ENCODE data around the gene THBS3. TPM values are rescaled to one million over a fixed set of nuclear protein-coding genes. Genes with fewer than 3 reads are reported as not detected.

The THBS3 gene
- total RNA-seq, 1 donor from 2014 or later, result 28.0 TPM

DNA sequence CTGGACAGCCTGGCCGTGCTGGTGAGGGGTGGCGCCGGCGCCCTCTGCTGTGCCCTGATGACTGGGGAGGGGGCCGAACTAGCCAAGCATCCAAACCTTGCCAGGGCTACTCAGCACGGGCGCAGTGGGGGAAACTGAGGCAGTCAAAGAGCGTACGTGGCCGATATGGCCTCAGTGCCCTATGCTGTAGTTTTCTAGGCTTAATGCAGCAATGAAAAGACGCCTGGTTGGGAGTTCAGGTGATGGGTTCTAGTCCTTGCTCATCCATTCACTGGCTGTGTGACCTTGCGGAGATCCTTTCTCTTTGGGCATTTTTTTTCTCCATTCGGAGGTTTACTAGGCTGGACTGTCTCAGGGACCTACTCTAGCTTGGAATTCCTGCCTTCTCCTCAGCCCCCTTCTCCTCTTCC is 1.6 kb upstream of the THBS3 start:
- Mint-ChIP-seq H3K4me3 (peak overlapping the region; percentile 92), H3K27me3 (no peaks in the 10 kb centered on the region), H3K36me3 (no peaks in the 10 kb centered on the region), H3K4me1 (ENCODE audit: unreplicated experiment) (peaks cover 17% of the 10 kb centered on the region), H3K27ac (peak overlapping the region; percentile 82), H3K9me3 (no peaks in the 10 kb centered on the region)
- TF ChIP-seq, protein P1, sequence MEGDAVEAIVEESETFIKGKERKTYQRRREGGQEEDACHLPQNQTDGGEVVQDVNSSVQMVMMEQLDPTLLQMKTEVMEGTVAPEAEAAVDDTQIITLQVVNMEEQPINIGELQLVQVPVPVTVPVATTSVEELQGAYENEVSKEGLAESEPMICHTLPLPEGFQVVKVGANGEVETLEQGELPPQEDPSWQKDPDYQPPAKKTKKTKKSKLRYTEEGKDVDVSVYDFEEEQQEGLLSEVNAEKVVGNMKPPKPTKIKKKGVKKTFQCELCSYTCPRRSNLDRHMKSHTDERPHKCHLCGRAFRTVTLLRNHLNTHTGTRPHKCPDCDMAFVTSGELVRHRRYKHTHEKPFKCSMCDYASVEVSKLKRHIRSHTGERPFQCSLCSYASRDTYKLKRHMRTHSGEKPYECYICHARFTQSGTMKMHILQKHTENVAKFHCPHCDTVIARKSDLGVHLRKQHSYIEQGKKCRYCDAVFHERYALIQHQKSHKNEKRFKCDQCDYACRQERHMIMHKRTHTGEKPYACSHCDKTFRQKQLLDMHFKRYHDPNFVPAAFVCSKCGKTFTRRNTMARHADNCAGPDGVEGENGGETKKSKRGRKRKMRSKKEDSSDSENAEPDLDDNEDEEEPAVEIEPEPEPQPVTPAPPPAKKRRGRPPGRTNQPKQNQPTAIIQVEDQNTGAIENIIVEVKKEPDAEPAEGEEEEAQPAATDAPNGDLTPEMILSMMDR (conservative IDR thresholded peaks at IDR 0.05), result no peak
- DNase-seq (ENCODE audit: extremely low spot score, unreplicated experiment), result no peak

DNA sequence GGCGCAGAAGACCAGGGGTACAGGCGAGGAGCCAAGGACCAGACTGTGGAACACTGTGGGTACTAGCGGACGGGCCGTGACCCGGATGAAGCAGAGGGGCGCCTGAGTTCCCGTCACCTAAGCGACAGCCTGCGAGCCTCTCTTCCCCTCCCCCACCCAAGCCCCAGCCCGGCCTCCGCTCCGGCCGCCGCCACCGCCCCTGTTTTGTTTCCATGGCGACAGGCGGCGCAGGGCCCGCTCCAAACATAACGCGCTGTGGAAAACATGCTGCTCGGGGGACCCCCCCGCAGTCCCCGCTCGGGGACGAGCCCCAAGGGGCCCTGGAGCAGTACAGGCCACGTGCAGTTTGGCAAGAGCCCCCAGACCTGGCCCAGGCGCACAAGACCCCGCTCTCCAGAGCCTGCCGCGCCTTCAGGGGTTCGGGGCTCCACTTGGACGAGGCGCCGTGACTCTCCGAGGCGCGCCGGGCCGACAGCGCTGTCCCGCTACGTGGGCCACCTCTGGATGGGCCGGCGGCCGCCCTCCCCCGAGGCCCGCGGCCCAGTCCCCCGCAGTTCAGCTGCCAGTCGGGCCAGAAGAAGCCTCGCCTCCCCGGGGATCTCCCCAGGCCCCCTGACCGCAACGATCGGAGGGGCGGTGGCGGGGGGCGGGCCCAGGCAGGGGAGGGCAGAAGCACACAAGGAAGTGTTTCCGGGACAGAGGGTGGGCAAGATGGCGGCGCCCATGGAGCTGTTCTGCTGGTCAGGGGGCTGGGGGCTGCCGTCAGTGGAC is 1.0 kb upstream of the THBS3 start, which contains the start of gene MTX1:
Gene MTX1, plus strand, starts transcription at position 155 of the 771 bp plus-strand sequence. Its CDS starts 110 bp downstream, at position 265.
- H3K4me1 Mint-ChIP-seq (ENCODE audit: unreplicated experiment), result peaks cover 17% of the 10 kb centered on the region
- peak within 1 kb of the TSS; percentile 93 for H3K27ac Mint-ChIP-seq
- H3K36me3 Mint-ChIP-seq, result no peaks in the 10 kb centered on the region
- peak; percentile 85 for DNase-seq (ENCODE audit: extremely low spot score, unreplicated experiment)
- no peaks in the 10 kb centered on the region for H3K9me3 Mint-ChIP-seq
- TF ChIP-seq, protein P1 (conservative IDR thresholded peaks at IDR 0.05), result no peak
- peak within 1 kb of the TSS; percentile 92 for H3K4me3 Mint-ChIP-seq
- no peaks in the 10 kb centered on the region for H3K27me3 Mint-ChIP-seq

DNA sequence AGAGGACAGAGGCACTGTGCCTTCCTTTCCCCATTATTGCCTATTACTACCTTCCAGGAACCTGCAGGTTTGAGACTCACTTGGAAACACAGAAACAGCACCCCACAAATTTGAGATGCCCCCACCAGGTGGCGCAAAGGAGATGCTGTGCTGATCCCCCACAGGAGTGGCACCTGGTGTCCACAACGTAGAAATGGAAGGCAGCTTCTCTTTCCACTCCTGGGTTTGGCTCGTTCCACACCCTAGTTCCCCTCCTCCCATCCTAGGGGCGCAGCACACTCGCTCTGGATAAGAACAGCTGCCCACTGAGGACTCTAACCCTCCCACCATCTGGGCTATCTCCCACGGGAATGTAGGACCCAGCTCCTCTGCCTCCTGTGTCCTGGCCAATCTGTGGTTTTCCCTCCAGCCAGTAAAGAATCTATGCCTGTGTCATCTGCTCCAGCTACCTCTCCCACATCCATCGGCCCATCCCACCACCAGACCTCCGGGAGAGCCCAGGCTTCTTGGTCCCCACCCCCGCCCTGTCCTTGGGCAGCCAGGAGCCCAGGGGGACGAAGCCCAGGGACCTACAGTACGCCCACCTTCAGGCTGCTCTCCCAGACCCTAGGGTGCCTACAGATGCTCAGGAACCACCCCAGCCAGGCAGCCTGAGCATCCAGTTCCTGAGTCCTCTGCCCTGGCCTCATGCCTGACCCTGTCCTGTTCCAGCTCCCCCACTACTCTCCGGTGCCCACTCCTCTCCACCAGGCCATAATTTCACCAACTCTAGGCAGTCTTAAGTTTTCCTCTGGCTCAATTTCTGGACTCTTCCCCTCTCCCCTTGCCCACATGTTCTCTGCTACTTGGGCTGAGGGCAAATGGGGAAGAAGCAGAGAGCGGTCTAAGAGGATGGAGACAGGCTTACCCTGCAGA is 549 bp downstream of the THBS3 start:
- DNase-seq (ENCODE audit: extremely low spot score, unreplicated experiment), result peak; percentile 88
- Mint-ChIP-seq H3K36me3 (no peaks in the 10 kb centered on the region), H3K4me1 (ENCODE audit: unreplicated experiment) (peaks cover 17% of the 10 kb centered on the region), H3K9me3 (no peaks in the 10 kb centered on the region), H3K27ac (peak overlapping the region; percentile 93), H3K4me3 (peak overlapping the region; percentile 84), H3K27me3 (no peaks in the 10 kb centered on the region)
- TF ChIP-seq, protein P1 (conservative IDR thresholded peaks at IDR 0.05), result peak; percentile 90

DNA sequence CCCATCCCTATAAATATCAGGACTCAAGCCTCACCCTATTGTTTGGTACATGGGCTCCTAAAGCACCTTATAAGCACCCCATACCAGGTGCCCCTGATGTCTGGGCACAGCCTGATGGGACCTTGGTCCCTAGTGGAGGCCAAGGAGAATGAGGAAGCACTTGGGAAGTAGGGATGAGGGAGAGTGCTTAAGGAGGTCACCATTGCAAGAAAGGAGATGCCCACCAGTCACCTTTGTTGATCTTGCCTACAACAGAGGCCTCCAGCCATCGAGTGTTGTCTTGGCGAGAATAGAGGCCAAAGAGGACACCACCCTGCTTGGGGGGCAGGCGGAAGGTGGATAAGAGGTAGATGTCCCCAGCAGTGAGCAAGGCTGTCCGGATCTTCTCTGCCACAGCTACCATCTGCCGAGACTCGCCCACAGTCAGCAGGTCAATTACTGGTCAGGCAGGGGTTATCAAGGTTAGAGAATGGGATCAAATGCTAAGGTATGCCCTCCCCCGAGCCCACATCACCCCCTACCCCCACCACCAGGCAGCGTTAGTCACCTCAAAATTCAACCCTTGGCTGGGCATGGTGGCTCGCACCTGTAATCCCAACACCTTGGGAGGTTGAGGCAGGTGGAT is 1.6 kb downstream of the THBS3 start:
- H3K4me1 Mint-ChIP-seq (ENCODE audit: unreplicated experiment), result peaks cover 17% of the 10 kb centered on the region
- H3K36me3 Mint-ChIP-seq, result no peaks in the 10 kb centered on the region
- no peak for DNase-seq (ENCODE audit: extremely low spot score, unreplicated experiment)
- H3K4me3 Mint-ChIP-seq, result no peak overlapping the region
- no peaks in the 10 kb centered on the region for H3K27me3 Mint-ChIP-seq
- TF ChIP-seq, protein P1 (conservative IDR thresholded peaks at IDR 0.05), result no peak
- no peak overlapping the region for H3K27ac Mint-ChIP-seq
- no peaks in the 10 kb centered on the region for H3K9me3 Mint-ChIP-seq

DNA sequence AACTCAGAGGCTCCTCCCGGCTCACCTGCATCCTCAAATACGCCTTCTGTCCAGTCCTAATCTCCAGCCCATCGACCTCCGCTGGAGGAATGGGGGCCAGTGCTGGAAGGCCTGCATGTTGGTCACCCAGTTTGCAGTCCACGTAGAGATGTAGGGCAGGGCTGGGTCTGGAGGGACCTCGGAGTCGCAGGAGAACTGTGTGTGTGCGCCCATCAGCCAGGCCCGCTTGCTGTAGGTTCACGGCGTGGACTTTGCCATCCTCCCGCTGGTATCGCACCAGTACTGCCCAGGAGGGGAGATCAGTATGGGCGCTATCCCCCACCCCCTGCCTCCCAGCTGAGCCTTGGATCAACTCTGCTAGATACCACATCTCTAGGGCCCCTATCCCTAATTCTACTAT is 2.7 kb downstream of the THBS3 start:
- peaks cover 17% of the 10 kb centered on the region for H3K4me1 Mint-ChIP-seq (ENCODE audit: unreplicated experiment)
- DNase-seq (ENCODE audit: extremely low spot score, unreplicated experiment), result no peak
- no peaks in the 10 kb centered on the region for H3K27me3 Mint-ChIP-seq
- H3K4me3 Mint-ChIP-seq, result no peak overlapping the region
- TF ChIP-seq, protein P1 (conservative IDR thresholded peaks at IDR 0.05), result no peak
- H3K9me3 Mint-ChIP-seq, result no peaks in the 10 kb centered on the region
- peaks cover 2% of the 10 kb centered on the region for H3K36me3 Mint-ChIP-seq
- H3K27ac Mint-ChIP-seq, result no peak overlapping the region

Data from type B pancreatic cell (in vitro differentiated cells).